H9 (cell line): ENCODE data around the gene PCBP4. TPM values are rescaled to one million over a fixed set of nuclear protein-coding genes. Genes with fewer than 3 reads are reported as not detected.

Source experiments
- DNase-seq: peaks from one replicate; pipeline ENCODE4 v3.0.0-alpha.2; 2017
- H2AFZ ChIP-seq: one replicate; pipeline ENCODE4 v1.6.1; 2013; ENCODE audit warnings: mild to moderate bottlenecking, low read length, control low read depth, moderate library complexity
- H2AK5ac ChIP-seq: 2 replicates; pipeline ENCODE4 v1.6.1; 2013; ENCODE audit warnings: low read length, control low read depth, mixed read lengths; ENCODE audit not compliant: insufficient read length
- H2BK120ac ChIP-seq: one replicate; pipeline ENCODE4 v1.6.1; 2013; ENCODE audit warnings: low read depth, mild to moderate bottlenecking, low read length, control low read depth, inconsistent platforms; ENCODE audit not compliant: poor library complexity, severe bottlenecking
- H2BK12ac ChIP-seq: 2 replicates; pipeline ENCODE4 v1.6.1; 2013; ENCODE audit warnings: low read length, control low read depth, mixed read lengths, low read depth; ENCODE audit not compliant: insufficient read length
- H2BK15ac ChIP-seq: 2 replicates; pipeline ENCODE4 v1.6.1; 2013; ENCODE audit warnings: low read depth, low read length, control low read depth
- H2BK20ac ChIP-seq: one replicate; pipeline ENCODE4 v1.6.1; 2013; ENCODE audit warnings: low read depth, mild to moderate bottlenecking, low read length, control low read depth, inconsistent platforms; ENCODE audit not compliant: poor library complexity, severe bottlenecking
- H2BK5ac ChIP-seq: 2 replicates; pipeline ENCODE4 v1.6.1; 2013; ENCODE audit warnings: low read length, control low read depth, mixed read lengths; ENCODE audit not compliant: insufficient read length
- H3K14ac ChIP-seq: 2 replicates; pipeline ENCODE4 v1.6.1; 2013; ENCODE audit warnings: low read length, control low read depth; ENCODE audit not compliant: insufficient read depth
- H3K18ac ChIP-seq: 2 replicates; pipeline ENCODE4 v1.6.1; 2013; ENCODE audit warnings: low read depth, mild to moderate bottlenecking, mixed read lengths, low read length, control low read depth; ENCODE audit not compliant: insufficient read length
- H3K23ac ChIP-seq: 2 replicates; pipeline ENCODE4 v1.6.1; 2013; ENCODE audit warnings: low read length, control low read depth, mixed read lengths, low read depth; ENCODE audit not compliant: insufficient read length
- H3K23me2 ChIP-seq: 2 replicates; pipeline ENCODE4 v1.6.1; 2013; ENCODE audit warnings: low read depth, mild to moderate bottlenecking, mixed read lengths, low read length, control low read depth; ENCODE audit not compliant: insufficient read length, poor library complexity, severe bottlenecking
- H3K27ac ChIP-seq: 2 replicates; pipeline ENCODE4 v1.5.1; 2013; ENCODE audit warnings: low read length, control low read depth, mixed read lengths, low read depth; ENCODE audit not compliant: insufficient read length
- H3K27me3 ChIP-seq: 2 replicates; pipeline ENCODE4 v1.6.1; 2013; ENCODE audit warnings: low read length, control low read depth, inconsistent platforms; ENCODE audit not compliant: insufficient read depth
- H3K4ac ChIP-seq: 2 replicates; pipeline ENCODE4 v1.6.1; 2013; ENCODE audit warnings: low read depth, mild to moderate bottlenecking, control low read depth, inconsistent platforms, low read length, moderate library complexity
- H3K4me1 ChIP-seq: 2 replicates; pipeline ENCODE4 v1.6.1; 2013; ENCODE audit warnings: low read length, control low read depth, inconsistent platforms; ENCODE audit not compliant: insufficient read depth
- H3K4me2 ChIP-seq: 2 replicates; pipeline ENCODE4 v1.6.1; 2013; ENCODE audit warnings: low read length, control low read depth, mixed read lengths; ENCODE audit not compliant: insufficient read length, insufficient read depth
- H3K56ac ChIP-seq: 2 replicates; pipeline ENCODE4 v1.6.1; 2013; ENCODE audit warnings: low read depth, mild to moderate bottlenecking, mixed read lengths, low read length, control low read depth; ENCODE audit not compliant: insufficient read length
- H3K79me1 ChIP-seq: 2 replicates; pipeline ENCODE4 v1.6.1; 2013; ENCODE audit warnings: low read depth, mild to moderate bottlenecking, moderate library complexity, low read length, control low read depth, inconsistent platforms; ENCODE audit not compliant: insufficient read depth, poor library complexity, severe bottlenecking
- H3K79me2 ChIP-seq: 2 replicates; pipeline ENCODE4 v1.6.1; 2013; ENCODE audit warnings: low read length, control low read depth, inconsistent platforms; ENCODE audit not compliant: insufficient read depth
- H3K9ac ChIP-seq: 2 replicates; pipeline ENCODE4 v1.6.1; 2013; ENCODE audit warnings: low read length, control low read depth, mixed read lengths; ENCODE audit not compliant: insufficient read length; ENCODE audit errors: extremely low read depth
- H3K9me3 ChIP-seq: one replicate; pipeline ENCODE4 v1.6.1; 2013; ENCODE audit warnings: low read depth, low read length, inconsistent platforms; ENCODE audit not compliant: control insufficient read depth
- H3T11ph ChIP-seq: one replicate; pipeline ENCODE4 v1.6.1; 2013; ENCODE audit warnings: mild to moderate bottlenecking, low read length, control low read depth, inconsistent platforms
- H4K20me1 ChIP-seq: one replicate; pipeline ENCODE4 v1.6.1; 2013; ENCODE audit not compliant: control insufficient read depth, insufficient read length, insufficient read depth
- H4K5ac ChIP-seq: 2 replicates; pipeline ENCODE4 v1.6.1; 2013; ENCODE audit warnings: low read depth, mild to moderate bottlenecking, mixed read lengths, low read length, control low read depth; ENCODE audit not compliant: insufficient read length
- H4K8ac ChIP-seq: replicated peaks from 2 replicates; pipeline ENCODE4 v1.6.1; 2013; ENCODE audit warnings: low read length, control low read depth, mixed read lengths, low read depth; ENCODE audit not compliant: insufficient read length
- H4K91ac ChIP-seq: 2 replicates; pipeline ENCODE4 v1.6.1; 2013; ENCODE audit warnings: low read depth, mild to moderate bottlenecking, moderate library complexity, mixed read lengths, low read length, control low read depth; ENCODE audit not compliant: insufficient read length
- H3K27ac Mint-ChIP-seq, 3 experiments: 2 replicates in 2 of 3; 3 replicates in 1 of 3; pipeline ENCODE4 v1.8.0; 2020 to 2021; ENCODE audit warnings: mixed read lengths in 3 of 3, mild to moderate bottlenecking in 1 of 3, moderate library complexity in 1 of 3
- H3K27me3 Mint-ChIP-seq: 2 replicates; pipeline ENCODE4 v1.8.0; 2021; ENCODE audit warnings: low read depth, mild to moderate bottlenecking, moderate library complexity, mixed read lengths
- H3K36me3 Mint-ChIP-seq, 3 experiments: 2 replicates in 2 of 3; 3 replicates in 1 of 3; pipeline ENCODE4 v1.8.0; 2020 to 2021; ENCODE audit warnings: low read depth in 3 of 3, mixed read lengths in 3 of 3; ENCODE audit not compliant: insufficient read depth in 1 of 3
- H3K4me1 Mint-ChIP-seq, 2 experiments: 2 replicates each; pipeline ENCODE4 v1.8.0; 2020; ENCODE audit warnings: mixed read lengths in 2 of 2
- H3K4me3 Mint-ChIP-seq, 2 experiments: 2 replicates in 1 of 2; 3 replicates in 1 of 2; pipeline ENCODE4 v1.8.0; 2020 to 2021; ENCODE audit warnings: mild to moderate bottlenecking in 2 of 2, mixed read lengths in 2 of 2, moderate library complexity in 1 of 2
- H3K9me3 Mint-ChIP-seq, 2 experiments: 2 replicates in 1 of 2; 3 replicates in 1 of 2; pipeline ENCODE4 v1.8.0; 2020; ENCODE audit warnings: mild to moderate bottlenecking in 2 of 2, mixed read lengths in 2 of 2, moderate library complexity in 1 of 2
- CTCF ChIP-seq: fragments of 200-600 bp; sonication (generic); conservative IDR thresholded peaks from 3 replicates; pipeline ENCODE4 v1.8.0; 2021; ENCODE audit warnings: antibody characterized with exemption, mild to moderate bottlenecking
- WGBS: extraction: QIAGEN DNeasy Blood & Tissue Kit; methylation state at CpG from one replicate; pipeline ENCODE4 v1.1.7; 2013; ENCODE audit warnings: missing lambda C conversion rate, low lambda C conversion rate, mixed read lengths; ENCODE audit not compliant: insufficient read length; ENCODE audit errors: extremely low coverage; 5-methylcytosine and 5-hydroxymethylcytosine counted together
- total RNA-seq: library from RNA; stranded (reverse); gene quantifications from 2 replicates; pipeline ENCODE4 v1.2.1, GENCODE V29; 2021

Gene PCBP4
- total RNA-seq, 1 experiment from 2014 or later = 24.6 TPM

GRCh38 chr3:51963951-51964451, 3.3 kb downstream of the PCBP4 start:
- no peaks in the 10 kb centered on the region for H3K9me3 ChIP-seq
- no peaks in the 10 kb centered on the region for H4K20me1 ChIP-seq
- H3K23ac ChIP-seq = no peak overlapping the region
- H3K56ac ChIP-seq = no peak overlapping the region
- H3K4me3 Mint-ChIP-seq = no peak overlapping the region
- H2BK15ac ChIP-seq = no peak overlapping the region
- H4K5ac ChIP-seq = no peak overlapping the region
- no peak overlapping the region for H2BK5ac ChIP-seq
- no peak overlapping the region for H2BK120ac ChIP-seq
- no peak overlapping the region for H3K14ac ChIP-seq
- peaks cover 49 to 67% of the 10 kb centered on the region in 2 experiments for H3K4me1 Mint-ChIP-seq
- H3K79me1 ChIP-seq = no peaks in the 10 kb centered on the region
- H3K27ac Mint-ChIP-seq = no peak overlapping the region
- no peak overlapping the region for H3K18ac ChIP-seq
- peaks cover 55% of the 10 kb centered on the region for H3K27me3 Mint-ChIP-seq
- peaks cover 11% of the 10 kb centered on the region for H3K23me2 ChIP-seq
- H3K79me2 ChIP-seq = no peaks in the 10 kb centered on the region
- H4K91ac ChIP-seq = no peak overlapping the region
- H2BK12ac ChIP-seq = no peak overlapping the region
- H2BK20ac ChIP-seq = no peak overlapping the region
- H4K8ac ChIP-seq = no peak overlapping the region
- H3K36me3 Mint-ChIP-seq = peaks cover 0 to 5% (median 0%) of the 10 kb centered on the region in 3 experiments; a peak in 3 of 7 replicates
- H3K4ac ChIP-seq = no peak overlapping the region
- no peak overlapping the region for H2AFZ ChIP-seq
- no peak overlapping the region for H3K4me2 ChIP-seq
- H3T11ph ChIP-seq = no peak overlapping the region
- no peaks in the 10 kb centered on the region for H3K27me3 ChIP-seq
- no CpG with 5 or more reads among the region's 12 CpGs for WGBS
- H3K9ac ChIP-seq = no peak overlapping the region
- no peak overlapping the region for H2AK5ac ChIP-seq
- no peak overlapping the region for H3K27ac ChIP-seq
- no peaks in the 10 kb centered on the region for H3K9me3 Mint-ChIP-seq
- DNase-seq = no peak
- no peak for TF ChIP-seq CTCF
- peaks cover 5% of the 10 kb centered on the region; the same call in 1 of the 2 replicates for H3K4me1 ChIP-seq
